ENCODE measurements around the gene PLPPR1. TPM values are rescaled to one million over a fixed set of nuclear protein-coding genes. Genes with fewer than 3 reads are reported as not detected.

PLPPR1 gene
- total and polyA plus RNA-seq, 2 of the 13 experiments (the other 11 are each of a cell fraction or from before 2014, with no cell fraction given), result 16.0 to 84.7 TPM

DNA sequence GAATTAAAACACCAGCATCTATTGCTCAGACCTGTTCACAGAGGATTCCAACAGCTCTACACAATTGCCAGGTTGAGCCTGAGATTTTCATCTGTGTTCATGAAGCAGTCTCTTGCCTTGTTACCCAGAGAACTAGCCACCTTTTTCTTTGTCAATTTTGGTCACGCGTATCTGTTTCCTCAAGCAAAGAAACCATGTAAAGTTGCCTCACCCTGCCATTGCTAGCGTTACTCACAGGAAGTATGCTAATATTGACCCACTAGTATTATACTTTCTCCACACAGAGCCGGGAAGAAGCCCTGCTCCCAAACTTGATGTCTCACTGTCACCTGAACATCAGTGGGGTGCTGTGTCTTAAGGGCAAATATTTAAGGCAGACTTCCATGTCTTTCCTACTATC, 168.5 kb downstream of the PLPPR1 start (continued):
- no peak for TF ChIP-seq HNF4G (IDR thresholded peaks at IDR 0.05; ENCODE audit: borderline replicate concordance, low read depth, low read length)
- no peak for TF ChIP-seq HNF4G (CRISPR knock-in tag; IDR thresholded peaks at IDR 0.05; ENCODE audit: borderline replicate concordance, low read depth)
- TF ChIP-seq, protein P1, sequence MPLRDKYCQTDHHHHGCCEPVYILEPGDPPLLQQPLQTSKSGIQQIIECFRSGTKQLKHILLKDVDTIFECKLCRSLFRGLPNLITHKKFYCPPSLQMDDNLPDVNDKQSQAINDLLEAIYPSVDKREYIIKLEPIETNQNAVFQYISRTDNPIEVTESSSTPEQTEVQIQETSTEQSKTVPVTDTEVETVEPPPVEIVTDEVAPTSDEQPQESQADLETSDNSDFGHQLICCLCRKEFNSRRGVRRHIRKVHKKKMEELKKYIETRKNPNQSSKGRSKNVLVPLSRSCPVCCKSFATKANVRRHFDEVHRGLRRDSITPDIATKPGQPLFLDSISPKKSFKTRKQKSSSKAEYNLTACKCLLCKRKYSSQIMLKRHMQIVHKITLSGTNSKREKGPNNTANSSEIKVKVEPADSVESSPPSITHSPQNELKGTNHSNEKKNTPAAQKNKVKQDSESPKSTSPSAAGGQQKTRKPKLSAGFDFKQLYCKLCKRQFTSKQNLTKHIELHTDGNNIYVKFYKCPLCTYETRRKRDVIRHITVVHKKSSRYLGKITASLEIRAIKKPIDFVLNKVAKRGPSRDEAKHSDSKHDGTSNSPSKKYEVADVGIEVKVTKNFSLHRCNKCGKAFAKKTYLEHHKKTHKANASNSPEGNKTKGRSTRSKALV (CRISPR knock-in tag; IDR thresholded peaks at IDR 0.05), result no peak
- TF ChIP-seq CENPT (CRISPR knock-in tag; IDR thresholded peaks at IDR 0.05; ENCODE audit: low read depth), result no peak
- TF ChIP-seq TBL1XR1 (IDR thresholded peaks at IDR 0.05; ENCODE audit: borderline replicate concordance, low read length, partially characterized antibody), result no peak
- no peak for TF ChIP-seq ZNF761 (CRISPR knock-in tag; conservative IDR thresholded peaks at IDR 0.05)
- no peak for TF ChIP-seq SNRNP70 (IDR thresholded peaks at IDR 0.05; ENCODE audit: low read depth, low read length)
- TF ChIP-seq STAG1 (CRISPR knock-in tag; IDR thresholded peaks at IDR 0.05), result no peak
- no peak for TF ChIP-seq ZNF704 (CRISPR knock-in tag; IDR thresholded peaks at IDR 0.05; ENCODE audit: borderline replicate concordance)
- TF ChIP-seq SRSF4 (IDR thresholded peaks at IDR 0.05; ENCODE audit: low read depth, low read length, poor library complexity, severe bottlenecking), result no peak
- no peak for TF ChIP-seq TGIF2 (CRISPR knock-in tag; IDR thresholded peaks at IDR 0.05)
- TF ChIP-seq MTERF4 (CRISPR knock-in tag; IDR thresholded peaks at IDR 0.05), result no peak
- no peak for TF ChIP-seq SAFB2 (CRISPR knock-in tag; IDR thresholded peaks at IDR 0.05; ENCODE audit: borderline replicate concordance, low read depth)
- no peak for TF ChIP-seq NKX3-1 (CRISPR knock-in tag; IDR thresholded peaks at IDR 0.05)
- no peak for TF ChIP-seq ZBTB8A (CRISPR knock-in tag; IDR thresholded peaks at IDR 0.05; ENCODE audit: borderline replicate concordance, low read depth)
